Breast epithelium (tissue), 3 donors: Measurements from ENCODE around the gene NUDT16.

Experiments
- POLR2A ChIP-seq: fragments of 450-650 bp; IDR thresholded peaks from one replicate; pipeline ENCODE4 v1.6.1; 2016; ENCODE audit warnings: antibody characterized with exemption, mild to moderate bottlenecking, moderate library complexity
- POLR2AphosphoS5 ChIP-seq, 3 donors: sonication (generic); formaldehyde crosslinking; IDR thresholded peaks; one replicate each; pipeline ENCODE4 v1.6.1; 2017; ENCODE audit warnings: antibody characterized with exemption in 3 of 3
- TF ChIP-seq, protein P1 (sequence below), 3 donors: fragments of 450-650 bp; IDR thresholded peaks; one replicate each; pipeline ENCODE4 v1.5.1; 2016 to 2017; ENCODE audit warnings: antibody characterized with exemption in 3 of 3, mild to moderate bottlenecking in 3 of 3, moderate library complexity in 3 of 3

DNA sequence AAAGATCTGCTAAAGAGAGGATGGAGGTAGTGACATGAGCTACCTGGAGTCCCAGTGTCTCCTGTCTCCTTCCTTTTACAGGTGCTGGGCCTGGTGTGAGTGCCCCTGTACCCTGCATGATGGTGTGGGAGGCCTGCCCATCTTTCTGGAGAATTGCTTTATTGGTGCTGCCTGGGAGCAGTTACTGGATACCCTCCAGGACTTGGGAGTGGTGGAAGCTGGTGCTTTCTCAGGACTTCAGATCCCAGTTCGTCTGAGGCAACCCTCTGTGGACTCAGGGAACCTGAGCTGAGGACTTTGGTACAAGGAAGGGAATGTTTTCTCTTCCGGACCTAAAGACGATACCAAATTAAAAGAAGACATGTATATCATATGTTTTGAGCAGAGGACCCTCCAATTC is 18.3 kb upstream of the NUDT16 start:
- TF ChIP-seq POLR2A = no peak
- TF ChIP-seq, protein P1, sequence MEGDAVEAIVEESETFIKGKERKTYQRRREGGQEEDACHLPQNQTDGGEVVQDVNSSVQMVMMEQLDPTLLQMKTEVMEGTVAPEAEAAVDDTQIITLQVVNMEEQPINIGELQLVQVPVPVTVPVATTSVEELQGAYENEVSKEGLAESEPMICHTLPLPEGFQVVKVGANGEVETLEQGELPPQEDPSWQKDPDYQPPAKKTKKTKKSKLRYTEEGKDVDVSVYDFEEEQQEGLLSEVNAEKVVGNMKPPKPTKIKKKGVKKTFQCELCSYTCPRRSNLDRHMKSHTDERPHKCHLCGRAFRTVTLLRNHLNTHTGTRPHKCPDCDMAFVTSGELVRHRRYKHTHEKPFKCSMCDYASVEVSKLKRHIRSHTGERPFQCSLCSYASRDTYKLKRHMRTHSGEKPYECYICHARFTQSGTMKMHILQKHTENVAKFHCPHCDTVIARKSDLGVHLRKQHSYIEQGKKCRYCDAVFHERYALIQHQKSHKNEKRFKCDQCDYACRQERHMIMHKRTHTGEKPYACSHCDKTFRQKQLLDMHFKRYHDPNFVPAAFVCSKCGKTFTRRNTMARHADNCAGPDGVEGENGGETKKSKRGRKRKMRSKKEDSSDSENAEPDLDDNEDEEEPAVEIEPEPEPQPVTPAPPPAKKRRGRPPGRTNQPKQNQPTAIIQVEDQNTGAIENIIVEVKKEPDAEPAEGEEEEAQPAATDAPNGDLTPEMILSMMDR (IDR thresholded peaks at IDR 0.05) = no peak
- TF ChIP-seq POLR2AphosphoS5 (IDR thresholded peaks at IDR 0.05) = no peak
